B cell (primary cell): Measurements from ENCODE around the gene SP100. TPM values are rescaled to one million over a fixed set of nuclear protein-coding genes. Genes with fewer than 3 reads are reported as not detected.

Experiments
- ATAC-seq: fragments of 200-7000 bp; cut with Tn5 transposase; one replicate; pipeline ENCODE4 v1.10.0; 2021; ENCODE audit warnings: low read depth, mild to moderate bottlenecking, moderate number of reproducible peaks, moderate library complexity
- CTCF ChIA-PET: fragments of 350-600 bp; sonication (Branson Sonifier 250); formaldehyde crosslinking; loops from one replicate; lab custom pipeline; 2021; ENCODE audit warnings: antibody characterized with exemption, inconsistent platforms; lab: Charles Lee
- POLR2A ChIA-PET: fragments of 350-600 bp; sonication (Branson Sonifier 250); formaldehyde crosslinking; loops from one replicate; lab custom pipeline; 2021; ENCODE audit warnings: antibody characterized with exemption; lab: Charles Lee
- DNase-seq: peaks from one replicate; pipeline ENCODE4 v3.0.0; 2013
- H2AFZ ChIP-seq: 2 replicates; pipeline ENCODE4 v1.6.1; 2012; ENCODE audit warnings: mild to moderate bottlenecking, low read depth, low read length; ENCODE audit not compliant: insufficient read depth, poor library complexity, severe bottlenecking
- H3K27ac ChIP-seq, 2 donors: 1 replicate in 1 of 2; 2 replicates in 1 of 2; pipeline ENCODE4 v1.5.1; 2012 to 2013; ENCODE audit warnings: low read length in 2 of 2, mild to moderate bottlenecking in 2 of 2, moderate library complexity in 1 of 2
- H3K27me3 ChIP-seq, 4 experiments: fragments of 200-600 bp in 1 of 4; sonication (generic) in 1 of 4; replicated peaks in 1 of 4; 1 replicate in 2 of 4; 2 replicates in 2 of 4; pipeline versions ENCODE4 v1.6.1 to v1.7.0; 2013 to 2016; ENCODE audit warnings: low read length in 3 of 4, mild to moderate bottlenecking in 2 of 4, mixed read lengths in 1 of 4, moderate library complexity in 1 of 4; ENCODE audit not compliant: insufficient read depth in 4 of 4, control insufficient read depth in 3 of 4; ENCODE audit errors: control extremely low read depth in 1 of 4
- H3K36me3 ChIP-seq, 2 experiments: replicated peaks in 1 of 2; 1 replicate in 1 of 2; 2 replicates in 1 of 2; pipeline versions ENCODE4 v1.6.1 to v1.7.1; 2013; ENCODE audit warnings: low read length in 1 of 2; ENCODE audit not compliant: insufficient read depth in 2 of 2, control insufficient read depth in 1 of 2; ENCODE audit errors: control extremely low read depth in 1 of 2, extremely low read depth in 1 of 2
- H3K4me1 ChIP-seq, 2 donors: fragments of 200-600 bp in 1 of 2; sonication (generic) in 1 of 2; 1 replicate in 1 of 2; 2 replicates in 1 of 2; pipeline versions ENCODE4 v1.5.1 to v1.6.1; 2013 to 2017; ENCODE audit warnings: low read length in 2 of 2; ENCODE audit not compliant: control insufficient read depth in 2 of 2, insufficient read depth in 2 of 2
- H3K4me2 ChIP-seq: replicated peaks from 2 replicates; pipeline ENCODE3; 2012; ENCODE audit warnings: mild to moderate bottlenecking, low read depth, low read length; ENCODE audit not compliant: poor library complexity, severe bottlenecking
- H3K4me3 ChIP-seq, 5 experiments: fragments of 200-600 bp in 1 of 5; sonication (generic) in 1 of 5; 1 replicate in 3 of 5; 2 replicates in 2 of 5; pipeline versions ENCODE4 v1.5.1 to v1.7.0; 2011 to 2016; ENCODE audit warnings: low read length in 4 of 5, mild to moderate bottlenecking in 4 of 5, low read depth in 2 of 5, control low read depth in 1 of 5, moderate library complexity in 1 of 5; ENCODE audit not compliant: insufficient read depth in 1 of 5; ENCODE audit errors: control extremely low read depth in 1 of 5, extremely low read depth in 1 of 5
- H3K79me2 ChIP-seq: fragments of 200-600 bp; sonication (generic); one replicate; pipeline ENCODE4 v1.6.0; 2016; ENCODE audit warnings: low read length; ENCODE audit not compliant: control insufficient read depth, insufficient read depth
- H3K9ac ChIP-seq: fragments of 200-600 bp; sonication (generic); 2 replicates; pipeline ENCODE4 v1.6.1; 2017; ENCODE audit warnings: mild to moderate bottlenecking, low read length, moderate library complexity
- H3K9me3 ChIP-seq, 3 donors: one replicate each; pipeline versions ENCODE4 v1.6.1 to v1.7.1; 2013; ENCODE audit warnings: low read length in 2 of 3; ENCODE audit not compliant: control insufficient read depth in 2 of 3, insufficient read depth in 1 of 3; ENCODE audit errors: control extremely low read depth in 1 of 3
- H4K20me1 ChIP-seq: 2 replicates; pipeline ENCODE4 v1.6.0; 2012; ENCODE audit warnings: mild to moderate bottlenecking, low read length; ENCODE audit not compliant: insufficient read depth, control insufficient read depth, poor library complexity, severe bottlenecking
- H3K27ac Mint-ChIP-seq: one replicate; pipeline ENCODE4 v1.8.0; 2021; ENCODE audit warnings: mixed read lengths
- H3K27me3 Mint-ChIP-seq: one replicate; pipeline ENCODE4 v1.8.0; 2021; ENCODE audit warnings: mixed read lengths
- H3K4me1 Mint-ChIP-seq: one replicate; pipeline ENCODE4 v1.8.0; 2021; ENCODE audit warnings: mixed read lengths
- H3K4me3 Mint-ChIP-seq: one replicate; pipeline ENCODE4 v1.8.0; 2021; ENCODE audit warnings: mixed read lengths
- H3K9me3 Mint-ChIP-seq: one replicate; pipeline ENCODE4 v1.8.0; 2022; ENCODE audit warnings: mixed read lengths; ENCODE audit not compliant: insufficient read depth
- CTCF ChIP-seq: fragments of 200-600 bp; IDR thresholded peaks from one replicate; pipeline ENCODE4 v1.8.0; 2022; ENCODE audit warnings: antibody characterized with exemption, mild to moderate bottlenecking
- EZH2 ChIP-seq: IDR thresholded peaks from 2 replicates; pipeline ENCODE4 v1.6.1; 2012; ENCODE audit warnings: borderline replicate concordance, low read depth, mild to moderate bottlenecking, moderate library complexity, low read length; ENCODE audit not compliant: insufficient read depth, poor library complexity, severe bottlenecking
- WGBS: methylation state at CpG from one replicate; pipeline ENCODE4 v1.1.5; 2013; ENCODE audit warnings: missing lambda C conversion rate; ENCODE audit not compliant: insufficient coverage; 5-methylcytosine and 5-hydroxymethylcytosine counted together
- intact Hi-C: fragments of 100-400 bp; cut with micrococcal nuclease; formaldehyde crosslinking; loops from one replicate; pipeline ENCODE4 v1.10.0; 2022
- polyA plus RNA-seq: library from polyadenylated mRNA; depleted of rRNA; stranded (reverse); fragments of >200 nt; gene quantifications from 2 replicates; pipeline ENCODE4 v1.2.3, GENCODE V29; 2012
- total RNA-seq, 2 donors: library from RNA; stranded (reverse); fragments of 120-200 nt in 1 of 2; gene quantifications; 1 replicate in 1 of 2; 2 replicates in 1 of 2; pipeline versions ENCODE4 v1.2.3 to v1.2.4, GENCODE V29; 2013 to 2022

SP100 gene
- total and polyA plus RNA-seq, 2 donors (not counting 1 experiment from before 2014, with no cell fraction given) = 209 to 554 TPM

- ATAC-seq (peak; percentile 98), DNase-seq (peak; percentile 84)
- intact Hi-C loops = loop anchor here (1.0 to 10.0 kb wide), 3 partner anchors 13 to 55 kb away; no protein-coding TSS in a partner anchor
- 0% methylated on average over 1 of the region's 3 CpGs for WGBS
- no peaks in the 10 kb centered on the region for H3K27me3 ChIP-seq
- H3K4me2 ChIP-seq = peak overlapping the region; percentile 33
- peak overlapping the region; percentile 3 for H3K9ac ChIP-seq
- no peaks in the 10 kb centered on the region for H4K20me1 ChIP-seq
- H3K27ac ChIP-seq = peak overlapping the region; percentile 64 to 74
- H2AFZ ChIP-seq = no peak overlapping the region
- Mint-ChIP-seq H3K27ac (peak overlapping the region; percentile 95), H3K27me3 (no peaks in the 10 kb centered on the region), H3K4me3 (peak overlapping the region; percentile 63), H3K4me1 (peaks cover 79% of the 10 kb centered on the region), H3K9me3 (peaks cover 2% of the 10 kb centered on the region)
- TF ChIP-seq EZH2 = no peak
- TF ChIP-seq CTCF = no peak
- ChIA-PET CTCF (interaction anchor here (1.0 to 3.0 kb wide), 4 partner anchors 9 to 25 kb away, joined by 3 to 17 read pairs (median 4); no protein-coding TSS in a partner anchor), POLR2A (interaction anchor here (0.6 to 2.9 kb wide), 5 partner anchors 8 to 141 kb away, joined by 3 to 34 read pairs (median 3); no protein-coding TSS in a partner anchor)
- peaks cover 0 to 15% (median 0%) of the 10 kb centered on the region in 3 donors for H3K9me3 ChIP-seq
- peak overlapping the region in 1 of 5 experiments; percentile 11 for H3K4me3 ChIP-seq
- H3K79me2 ChIP-seq = no peaks in the 10 kb centered on the region
- peaks cover 55 to 57% of the 10 kb centered on the region in 2 donors for H3K4me1 ChIP-seq
- no peaks in the 10 kb centered on the region for H3K36me3 ChIP-seq
Observed at GRCh38 chr2:230589497-230590015, 173.6 kb downstream of the SP100 start.

GRCh38 chr2:230590333-230590732 lies 174.3 kb downstream of the SP100 start:
- WGBS = no CpG with 5 or more reads among the region's 3 CpGs
- no peaks in the 10 kb centered on the region for H4K20me1 ChIP-seq
- ATAC-seq = no peak
- no peak for DNase-seq
- H3K27me3 ChIP-seq = no peaks in the 10 kb centered on the region
- no peak overlapping the region for H3K9ac ChIP-seq
- POLR2A ChIA-PET = interaction anchor here (0.6 to 2.9 kb wide), 5 partner anchors 9 to 365 kb away, joined by 3 to 34 read pairs (median 5); no protein-coding TSS in a partner anchor
- peaks cover 62 to 64% of the 10 kb centered on the region in 2 donors for H3K4me1 ChIP-seq
- no peaks in the 10 kb centered on the region for H3K36me3 ChIP-seq
- intact Hi-C loops = no loop called here
- Mint-ChIP-seq H3K9me3 (peaks cover 2% of the 10 kb centered on the region), H3K4me3 (peak overlapping the region; percentile 31), H3K4me1 (peaks cover 79% of the 10 kb centered on the region), H3K27me3 (no peaks in the 10 kb centered on the region), H3K27ac (peak overlapping the region; percentile 87)
- TF ChIP-seq EZH2 (no peak), CTCF (no peak)
- H2AFZ ChIP-seq = no peak overlapping the region
- H3K4me3 ChIP-seq = no peak overlapping the region
- peaks cover 0 to 15% (median 0%) of the 10 kb centered on the region in 3 donors for H3K9me3 ChIP-seq
- H3K27ac ChIP-seq = peak overlapping the region; percentile 64 to 74
- H3K79me2 ChIP-seq = no peaks in the 10 kb centered on the region
- H3K4me2 ChIP-seq = peak overlapping the region; percentile 33
- CTCF ChIA-PET = interaction anchor here (1.0 to 3.0 kb wide), 4 partner anchors 9 to 24 kb away, joined by 3 to 17 read pairs (median 4); no protein-coding TSS in a partner anchor
